ENCODE data around the gene SCTR.

The SCTR gene

DNA sequence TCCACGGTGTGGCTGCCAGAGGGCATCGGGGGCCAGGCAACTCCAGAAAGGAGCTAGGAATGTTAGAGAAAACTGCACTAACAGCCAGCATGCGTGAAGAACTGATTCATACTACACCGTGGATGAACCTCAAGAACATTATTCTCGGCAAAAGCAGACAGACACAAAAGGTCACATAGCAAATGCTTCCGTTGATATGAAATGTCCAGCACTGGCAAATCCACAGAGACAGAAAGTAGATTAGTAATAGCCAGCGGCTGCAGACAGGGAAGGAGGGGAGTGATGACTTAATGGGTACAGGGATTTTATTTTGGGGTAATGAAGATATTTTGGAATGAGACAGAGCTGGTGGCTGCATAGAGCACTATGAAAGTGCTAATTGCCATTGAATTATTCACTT is 37.4 kb downstream of the SCTR start:
- DNase-seq = peak; percentile 5

- DNase-seq = no peak
Observed at GRCh38 chr2:119486196-119486827, 38.0 kb downstream of the SCTR start.

DNA sequence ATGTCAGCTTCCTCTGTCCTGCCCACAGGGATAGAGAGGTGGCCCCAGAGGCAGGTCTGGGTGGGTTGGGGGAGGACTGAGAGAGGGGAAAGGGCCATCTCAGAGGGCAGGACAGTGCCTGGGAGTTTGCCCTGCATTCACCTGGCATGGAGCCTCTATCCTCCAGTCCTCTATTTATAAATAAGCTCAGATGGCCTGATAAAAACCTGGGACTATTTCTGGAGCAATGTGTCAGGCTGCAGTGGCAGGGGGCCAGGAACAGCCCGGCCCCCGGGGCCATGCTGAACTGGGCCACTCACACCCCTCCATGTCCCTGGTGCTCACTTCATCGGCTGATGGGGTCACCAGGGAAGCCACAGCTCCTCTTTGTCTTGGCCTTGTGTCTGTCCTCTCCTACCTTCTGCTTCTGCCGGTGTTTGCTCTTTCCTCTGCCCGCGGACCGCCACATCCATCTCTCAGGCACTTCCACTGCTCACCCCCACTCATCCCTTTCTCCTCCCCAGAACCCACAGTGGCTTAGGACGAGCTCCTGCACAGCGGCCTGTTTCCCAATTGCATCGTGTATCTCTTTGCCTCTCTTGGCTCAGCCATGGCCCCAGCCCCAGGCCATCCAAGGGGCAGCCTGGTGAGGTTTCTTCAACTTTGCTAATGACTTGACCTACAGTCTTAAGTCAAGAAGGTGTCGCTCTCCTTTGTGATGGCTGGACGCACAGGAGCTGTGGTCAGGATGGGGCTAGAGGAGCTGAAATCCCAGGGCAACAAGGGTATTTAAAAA is 38.8 kb downstream of the SCTR start:
- DNase-seq = no peak

DNA sequence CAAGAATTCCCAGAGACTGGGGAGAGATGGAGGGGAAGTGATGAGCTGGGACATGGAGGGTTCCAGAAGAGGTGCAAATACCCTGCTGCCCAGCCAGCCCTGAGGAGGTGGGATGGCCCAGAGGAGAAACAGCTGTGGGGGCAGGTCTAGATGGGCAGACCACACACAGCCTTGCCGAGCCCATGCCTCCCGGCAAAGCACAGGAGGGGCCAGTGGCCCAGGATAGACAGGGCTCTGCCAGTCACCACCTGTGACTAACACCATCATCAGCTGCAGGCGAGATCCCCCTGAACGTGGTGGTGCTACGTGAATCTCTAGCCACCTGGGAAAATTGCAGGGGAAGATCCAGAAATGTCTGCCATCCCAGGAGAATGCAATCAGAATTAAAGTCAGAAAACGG is 39.4 kb downstream of the SCTR start:
- no peak for DNase-seq

DNA sequence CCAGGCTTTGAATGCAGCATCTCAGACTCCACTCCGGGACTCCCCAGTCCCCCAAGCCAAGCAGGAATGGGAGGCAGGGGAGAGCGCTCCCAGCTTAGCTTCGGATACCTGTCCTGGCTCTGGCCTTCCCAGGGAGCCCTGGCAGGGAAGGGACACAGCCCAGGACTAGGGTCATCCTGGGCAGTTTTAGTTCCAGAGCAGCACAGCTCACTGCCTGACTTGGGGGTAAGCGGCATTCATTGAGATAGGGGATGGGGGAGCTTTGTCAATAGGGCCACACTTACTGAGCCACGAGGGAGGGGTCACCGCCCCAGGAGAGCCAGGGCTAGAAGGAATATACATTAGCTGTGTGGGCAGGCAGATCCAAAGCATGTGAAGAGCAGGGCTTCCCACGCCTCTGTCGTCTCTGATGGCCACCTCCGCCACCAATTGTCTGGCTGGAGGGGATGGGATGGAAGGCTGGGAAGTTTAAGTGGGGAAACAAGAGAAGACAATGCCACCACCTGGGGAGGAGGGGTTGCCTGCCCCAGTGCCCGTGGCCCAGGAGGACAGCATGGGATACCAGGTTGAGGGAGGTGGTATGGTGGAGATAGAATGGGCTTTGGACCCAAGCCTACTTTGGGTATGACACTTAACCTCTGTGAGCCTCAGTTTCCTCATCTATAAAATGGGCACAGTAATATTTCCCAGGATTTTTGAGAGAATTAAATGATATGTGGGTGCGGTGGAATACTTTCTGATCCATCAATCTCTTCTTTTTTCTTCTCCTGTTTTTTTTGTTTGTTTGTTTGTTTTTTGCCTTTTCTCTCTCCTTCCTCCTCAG is 40.2 kb downstream of the SCTR start:
- no peak for DNase-seq

DNA sequence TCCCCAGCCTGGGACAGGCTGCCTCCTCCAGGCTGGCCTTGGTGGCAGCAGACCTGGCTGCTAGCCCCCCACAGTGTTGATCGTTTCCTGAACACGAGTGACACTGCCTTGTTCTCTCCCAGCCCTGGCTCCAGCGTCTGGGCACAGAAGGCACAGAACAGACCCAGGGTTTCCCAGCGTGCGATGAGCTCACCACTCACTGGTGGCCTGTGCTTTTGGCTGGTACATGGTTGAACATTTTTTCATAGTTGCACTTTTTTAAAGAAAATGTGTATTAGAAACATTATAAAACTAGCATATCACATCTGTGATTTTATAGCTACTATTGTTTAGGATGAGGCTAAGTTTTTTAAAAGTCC is 40.9 kb downstream of the SCTR start:
- no peak for DNase-seq

DNA sequence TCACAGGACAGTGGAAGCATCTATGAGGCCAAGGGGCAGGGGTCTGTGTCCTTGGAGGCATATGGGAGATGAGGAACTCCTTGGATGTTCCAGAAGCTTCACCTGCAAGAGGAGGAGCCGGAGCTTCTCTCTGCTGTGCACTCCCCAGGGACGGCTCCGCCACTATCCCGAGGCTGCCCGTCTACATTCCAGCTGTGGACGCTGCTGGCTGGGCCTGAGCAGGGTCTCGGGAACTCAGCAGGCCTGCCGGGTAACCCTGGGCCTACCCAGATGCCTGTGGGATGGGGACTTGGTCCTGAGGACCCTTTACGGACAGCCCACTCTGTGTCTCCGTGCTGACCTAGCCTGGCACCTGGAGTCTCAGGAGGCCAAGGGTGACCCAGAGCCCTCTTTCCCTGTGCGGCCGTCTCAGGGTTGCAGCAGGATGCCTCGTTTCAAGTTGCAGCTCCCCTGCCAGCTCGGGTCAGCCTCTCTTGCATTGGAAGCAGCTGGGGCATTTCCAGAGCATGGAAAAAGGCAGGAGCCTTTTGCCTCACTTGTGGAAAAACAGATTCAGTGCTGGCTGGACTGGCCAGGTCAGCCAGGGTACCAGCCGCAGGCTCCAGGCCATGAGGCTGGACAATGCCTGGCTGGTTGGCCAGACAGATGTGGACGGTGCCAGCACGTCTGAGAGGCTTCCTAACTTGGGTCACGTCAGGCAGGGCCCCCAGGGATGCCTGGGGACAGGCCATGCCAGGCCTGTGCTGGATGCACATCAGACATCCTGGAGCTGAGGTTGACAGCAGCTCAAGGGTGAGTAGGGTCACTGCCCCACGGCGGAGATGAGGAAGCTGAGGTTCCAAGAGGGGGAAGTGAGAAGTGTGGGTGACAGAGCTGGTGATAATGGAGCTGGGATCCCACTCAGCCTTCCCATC is 41.5 kb downstream of the SCTR start:
- DNase-seq = no peak

- no peak for DNase-seq
Observed at GRCh38 chr2:119481501-119482455, 42.5 kb downstream of the SCTR start.

- DNase-seq = no peak
Observed at GRCh38 chr2:119480718-119481142, 43.6 kb downstream of the SCTR start.

DNA sequence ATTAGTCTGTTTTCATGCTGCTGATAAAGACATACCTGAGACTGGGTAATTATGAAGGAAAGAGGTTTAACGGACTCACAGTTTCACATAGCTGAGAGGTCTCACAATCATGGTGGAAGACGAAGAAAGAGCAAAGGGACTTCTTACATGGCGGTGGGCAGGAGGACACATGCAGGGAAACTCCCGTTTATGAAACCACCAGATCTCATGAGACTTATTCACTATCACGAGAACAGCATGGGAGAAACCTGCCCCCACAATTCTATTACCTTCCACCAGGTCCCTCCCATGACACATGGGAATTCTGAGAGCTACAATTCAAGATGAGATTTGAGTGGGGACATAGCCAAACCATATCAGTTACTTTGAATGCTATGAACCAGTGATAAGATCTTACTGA is 44.1 kb downstream of the SCTR start:
- no peak for DNase-seq

DNA sequence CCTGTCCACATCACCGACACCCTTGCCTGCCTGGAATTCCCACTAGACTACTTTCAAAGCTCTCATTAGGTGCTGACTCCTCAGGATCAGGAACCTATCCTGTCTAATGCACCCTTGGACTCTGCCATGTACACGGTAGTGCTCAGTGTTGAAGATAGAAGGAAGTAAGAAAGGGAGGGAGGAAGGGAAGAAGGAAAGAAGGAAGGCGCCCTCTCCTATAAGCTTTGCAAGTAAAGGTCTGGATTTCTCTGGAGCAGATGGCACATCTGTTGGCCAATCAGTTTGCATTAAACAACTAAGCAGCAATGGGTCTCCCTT is 45.3 kb downstream of the SCTR start:
- DNase-seq = no peak

- DNase-seq = no peak
Observed at GRCh38 chr2:119478188-119478977, 45.9 kb downstream of the SCTR start.

DNA sequence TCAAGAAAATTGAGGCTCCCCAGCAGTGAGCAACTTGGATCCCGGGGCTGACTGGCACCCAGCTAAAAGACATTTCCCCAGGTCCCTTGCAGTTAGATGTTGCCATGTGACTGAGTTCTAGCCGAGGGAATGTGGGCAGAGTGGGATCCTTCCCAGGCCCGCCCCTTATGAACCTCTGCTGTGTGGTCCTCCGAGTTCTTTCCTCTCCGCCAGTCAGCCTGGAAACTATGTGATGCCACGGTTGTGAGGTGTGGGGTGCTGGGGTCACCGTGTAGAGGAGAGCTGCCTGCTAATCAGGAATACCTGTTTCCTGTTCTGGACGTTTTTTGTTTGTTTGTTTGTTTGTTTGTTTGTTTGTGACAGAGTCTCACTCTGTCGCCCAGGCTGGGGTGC is 47.2 kb downstream of the SCTR start:
- DNase-seq = no peak

DNA sequence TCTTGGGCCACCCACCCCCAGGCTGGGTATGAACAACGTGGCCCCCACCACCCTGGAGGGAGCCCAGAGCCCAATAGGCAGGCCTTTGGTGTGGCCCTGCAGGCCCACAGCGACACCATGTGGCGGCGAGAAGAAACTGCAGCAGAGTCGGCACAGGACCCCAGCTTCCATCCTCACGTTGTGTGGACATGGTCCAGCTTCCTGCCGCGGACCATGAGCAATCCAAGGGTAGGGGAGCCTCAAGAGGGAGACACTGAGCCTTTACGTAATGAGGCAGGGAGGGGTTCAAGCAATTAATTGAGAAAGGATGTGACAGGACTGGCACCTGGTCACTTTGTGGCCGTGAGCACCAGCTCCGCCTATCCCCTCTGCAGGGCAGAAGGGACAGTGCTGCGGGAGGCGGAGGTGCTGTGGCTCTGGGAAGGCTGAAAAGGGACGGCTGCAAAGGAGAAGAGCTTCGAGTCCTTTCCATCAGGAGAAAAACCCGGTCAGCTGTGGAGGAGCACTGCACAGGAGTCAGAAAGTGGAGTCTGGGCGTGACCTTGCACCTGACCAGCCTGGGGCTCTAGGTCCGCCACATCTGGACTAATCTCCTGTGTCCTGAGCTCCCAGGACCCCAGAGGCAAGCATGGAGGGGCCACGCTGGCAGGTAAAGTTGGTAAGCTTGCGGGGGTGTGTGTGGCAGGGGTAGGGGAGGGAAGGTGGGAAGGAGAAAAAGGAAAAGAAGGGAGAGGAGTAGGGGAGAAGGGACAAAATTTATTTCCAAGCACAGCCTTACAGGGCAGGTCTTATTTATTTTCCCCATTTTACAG is 47.8 kb downstream of the SCTR start:
- peak; percentile 48 for DNase-seq

GRCh38 chr2:119475857-119476244 is 48.4 kb downstream of the SCTR start:
- no peak for DNase-seq

- no peak for DNase-seq
Observed at GRCh38 chr2:119475225-119475856, 48.9 kb downstream of the SCTR start.

DNA sequence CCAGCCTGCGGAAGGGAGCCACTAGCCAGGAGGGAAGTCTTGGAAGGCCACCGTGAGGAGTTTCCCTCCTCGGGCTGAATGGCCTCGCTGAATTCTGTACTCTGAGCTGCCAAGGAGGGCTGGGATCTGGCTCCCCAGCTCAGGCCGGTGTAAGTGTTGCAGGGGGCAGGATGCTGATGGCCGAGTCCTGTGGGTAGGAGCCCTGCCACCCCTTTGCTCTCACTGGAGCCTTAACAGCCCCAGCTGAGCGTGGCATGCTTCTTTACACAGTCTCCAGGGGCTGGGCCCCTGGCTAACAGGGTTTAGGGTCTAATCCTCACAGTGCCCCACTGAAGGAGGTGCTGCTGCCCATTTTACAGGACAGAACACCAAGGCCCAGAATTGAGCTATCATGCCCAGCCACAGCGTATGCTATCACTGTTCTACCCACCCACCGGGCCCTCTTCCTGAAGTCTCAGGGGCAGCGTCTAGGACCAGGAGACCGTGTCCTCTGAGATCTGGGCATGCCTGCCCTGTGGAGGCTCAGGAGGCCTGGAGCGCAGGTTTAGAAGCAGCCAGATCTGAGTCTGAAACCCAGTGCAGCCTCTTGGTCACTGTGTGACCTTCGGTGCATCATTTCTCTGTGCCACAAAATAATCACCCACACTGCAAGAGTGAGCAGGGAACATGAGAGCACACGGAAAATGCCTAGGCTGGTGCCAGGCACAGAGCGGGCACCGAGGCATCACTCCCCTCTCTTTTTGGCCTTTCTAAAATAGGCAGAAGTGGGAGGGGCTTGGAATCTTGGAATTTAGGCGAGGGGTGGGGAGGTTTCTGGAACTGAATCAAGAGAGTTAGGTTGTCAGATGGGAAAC is 49.7 kb downstream of the SCTR start:
- DNase-seq = no peak
